HT1080 (cell line): Measurements from ENCODE around the gene ANKRD13C. TPM values are rescaled to one million over a fixed set of nuclear protein-coding genes. Genes with fewer than 3 reads are reported as not detected.
"Not testable (repeated sequence)": the region's sequence is repeated elsewhere in the genome, so short reads cannot be mapped to it uniquely, and the experiment has no call there.

Experiments
- DNase-seq: peaks from one replicate; pipeline ENCODE4 v3.0.0-alpha.2; 2015; ENCODE audit warnings: low read depth
- polyA plus RNA-seq, 2 experiments: library from polyadenylated mRNA; depleted of rRNA; stranded (reverse); fragments of >200 nt; gene quantifications; 2 replicates each; pipeline ENCODE4 v1.2.3, GENCODE V29; 2015
- total RNA-seq: library from RNA; depleted of rRNA; stranded (reverse); fragments of >200 nt; shearing (Covaris generic); gene quantifications from 2 replicates; pipeline ENCODE4 v1.2.3, GENCODE V29; 2014; rRNA removed

Gene ANKRD13C
- 17.3 and 19.6 TPM in 2 replicates for total RNA-seq
- 14.3 and 14.9 TPM in 2 replicates for polyA plus RNA-seq (2015; cell fraction: cytosol; rRNA removed)
- polyA plus RNA-seq (2015; cell fraction: nucleus; rRNA removed), result 14.4 and 18.0 TPM in 2 replicates

GRCh38 chr1:70354332-70355110, at the start of gene ANKRD13C:
ANKRD13C (minus strand) TSS chr1:70354722; CDS start chr1:70354408, 314 bp downstream.
- DNase-seq, result peak; percentile 93

- no peak for DNase-seq
These were observed 49.2 kb upstream of the ANKRD13C start for GRCh38 chr1:70403759-70404158.

GRCh38 chr1:70401974-70402373, 47.5 kb upstream of the ANKRD13C start:
- no peak for DNase-seq

- DNase-seq, result no peak
These were observed 45.8 kb upstream of the ANKRD13C start for GRCh38 chr1:70400335-70400734.

GRCh38 chr1:70397013-70397412, 42.5 kb upstream of the ANKRD13C start:
- DNase-seq, result no peak

- no peak for DNase-seq
These were observed 42.1 kb upstream of the ANKRD13C start for GRCh38 chr1:70396607-70397006.

GRCh38 chr1:70392626-70393025, 38.1 kb upstream of the ANKRD13C start:
- DNase-seq, result no peak

GRCh38 chr1:70387507-70387906, 33.0 kb upstream of the ANKRD13C start:
- DNase-seq, result no peak

- no peak for DNase-seq
These were observed 31.6 kb upstream of the ANKRD13C start for GRCh38 chr1:70386121-70386520.

- DNase-seq, result no peak
These were observed 31.0 kb upstream of the ANKRD13C start for GRCh38 chr1:70385477-70385876.

- no peak for DNase-seq
These were observed 30.0 kb upstream of the ANKRD13C start for GRCh38 chr1:70384542-70384941.

GRCh38 chr1:70383483-70383882, 29.0 kb upstream of the ANKRD13C start:
- no peak for DNase-seq

GRCh38 chr1:70382682-70383081, 28.2 kb upstream of the ANKRD13C start:
- no peak for DNase-seq

GRCh38 chr1:70376196-70376595, 21.7 kb upstream of the ANKRD13C start:
- DNase-seq, result no peak

- DNase-seq, result peak; percentile 26
These were observed 19.1 kb upstream of the ANKRD13C start for GRCh38 chr1:70373580-70373979.

GRCh38 chr1:70372426-70372825, 17.9 kb upstream of the ANKRD13C start:
- DNase-seq, result no peak

- DNase-seq, result not testable (repeated sequence)
These were observed 17.1 kb upstream of the ANKRD13C start for GRCh38 chr1:70371586-70371985.

- not testable (repeated sequence) for DNase-seq
These were observed 12.9 kb upstream of the ANKRD13C start for GRCh38 chr1:70367397-70367796.

- not testable (repeated sequence) for DNase-seq
These were observed 12.5 kb upstream of the ANKRD13C start for GRCh38 chr1:70366997-70367396.

GRCh38 chr1:70366425-70366952, 12.0 kb upstream of the ANKRD13C start:
- DNase-seq, result not testable (repeated sequence)

- no peak for DNase-seq
These were observed 9.9 kb upstream of the ANKRD13C start for GRCh38 chr1:70364439-70364838.

- no peak for DNase-seq
These were observed 7.3 kb upstream of the ANKRD13C start for GRCh38 chr1:70361727-70362398.
